DMS153 (cell line): ENCODE data around the gene RPS6KA1.
"Not testable (repeated sequence)": the region's sequence is repeated elsewhere in the genome, so short reads cannot be mapped to it uniquely, and the experiment has no call there.

ENCODE experiments used
- DNase-seq: peaks from one replicate; lab custom pipeline; 2025; lab: John Stamatoyannopoulos, UW

RPS6KA1 gene

GRCh38 chr1:26554781-26555180 is 25.2 kb downstream of the RPS6KA1 start:
- no peak for DNase-seq

- no peak for DNase-seq
Observed at GRCh38 chr1:26555550-26555981, 26.0 kb downstream of the RPS6KA1 start.

- DNase-seq, result no peak
Observed at GRCh38 chr1:26556111-26556510, 26.6 kb downstream of the RPS6KA1 start.

- no peak for DNase-seq
Observed at GRCh38 chr1:26557008-26557407, 27.4 kb downstream of the RPS6KA1 start.

DNA sequence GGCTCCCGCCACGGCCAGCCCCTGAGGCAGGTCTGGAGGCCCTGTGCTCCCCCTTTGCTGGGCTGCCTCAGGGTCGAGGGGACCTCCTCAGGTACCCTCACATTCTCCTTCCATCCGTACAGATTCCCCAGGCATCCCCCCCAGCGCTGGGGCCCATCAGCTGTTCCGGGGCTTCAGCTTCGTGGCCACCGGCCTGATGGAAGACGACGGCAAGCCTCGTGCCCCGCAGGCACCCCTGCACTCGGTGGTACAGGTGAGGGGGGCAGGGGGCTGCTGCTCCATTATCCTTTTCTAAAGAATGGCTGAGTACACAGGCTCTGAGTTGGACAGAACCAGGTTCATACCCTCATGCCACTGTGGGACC is 29.1 kb downstream of the RPS6KA1 start:
- DNase-seq, result no peak

- DNase-seq, result no peak
Observed at GRCh38 chr1:26560403-26560780, 30.8 kb downstream of the RPS6KA1 start.

DNA sequence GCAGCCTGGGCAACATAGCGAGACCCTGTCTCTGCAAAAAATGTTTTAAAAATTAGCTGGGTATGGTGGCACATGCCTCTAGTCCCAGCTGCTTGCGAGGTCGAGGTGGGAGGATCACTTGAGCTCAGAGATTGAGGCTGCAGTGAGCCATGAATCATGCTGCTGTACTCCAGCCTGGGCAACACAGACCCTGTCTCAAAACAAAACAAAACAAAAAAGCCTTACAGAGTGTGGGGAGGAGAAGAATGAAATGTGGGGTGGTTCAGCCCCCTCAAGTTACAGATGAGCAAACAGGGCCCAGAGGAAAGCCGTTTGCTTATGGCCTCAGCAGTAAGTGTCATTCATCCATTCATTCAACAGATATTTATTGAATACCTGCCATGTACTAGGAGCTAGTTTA is 40.7 kb downstream of the RPS6KA1 start:
- DNase-seq, result no peak

- DNase-seq, result no peak
Observed at GRCh38 chr1:26571381-26571780, 41.8 kb downstream of the RPS6KA1 start.

- no peak for DNase-seq
Observed at GRCh38 chr1:26574018-26574417, 44.5 kb downstream of the RPS6KA1 start.

- no peak for DNase-seq
Observed at GRCh38 chr1:26574719-26575251, 45.2 kb downstream of the RPS6KA1 start.

DNA sequence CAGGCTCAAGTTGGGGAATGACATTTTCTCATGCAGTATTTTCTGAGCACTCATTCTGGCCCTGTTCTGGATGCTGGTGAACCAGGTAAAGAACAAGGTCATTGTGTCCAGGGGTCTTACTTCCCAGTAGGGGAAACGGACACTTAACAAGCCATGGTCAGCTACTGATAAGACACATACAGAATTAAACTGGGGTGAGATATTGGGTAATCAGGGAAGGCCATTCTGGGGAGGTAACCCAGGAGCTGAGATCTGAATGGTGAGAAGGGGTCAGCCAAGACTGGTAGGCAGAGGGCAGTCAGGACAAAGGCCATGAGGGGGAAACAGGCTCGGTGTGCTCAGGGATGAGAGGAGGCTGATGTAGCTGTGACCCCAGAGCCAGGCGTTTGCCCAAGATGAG is 45.8 kb downstream of the RPS6KA1 start:
- no peak for DNase-seq

GRCh38 chr1:26578167-26578566 is 48.6 kb downstream of the RPS6KA1 start:
- DNase-seq, result no peak

GRCh38 chr1:26579681-26580111 is 50.1 kb downstream of the RPS6KA1 start:
- DNase-seq, result no peak

- no peak for DNase-seq
Observed at GRCh38 chr1:26580116-26580515, 50.6 kb downstream of the RPS6KA1 start.

- no peak for DNase-seq
Observed at GRCh38 chr1:26581287-26581651, 51.7 kb downstream of the RPS6KA1 start.

- DNase-seq, result no peak
Observed at GRCh38 chr1:26582053-26582835, 52.7 kb downstream of the RPS6KA1 start.

DNA sequence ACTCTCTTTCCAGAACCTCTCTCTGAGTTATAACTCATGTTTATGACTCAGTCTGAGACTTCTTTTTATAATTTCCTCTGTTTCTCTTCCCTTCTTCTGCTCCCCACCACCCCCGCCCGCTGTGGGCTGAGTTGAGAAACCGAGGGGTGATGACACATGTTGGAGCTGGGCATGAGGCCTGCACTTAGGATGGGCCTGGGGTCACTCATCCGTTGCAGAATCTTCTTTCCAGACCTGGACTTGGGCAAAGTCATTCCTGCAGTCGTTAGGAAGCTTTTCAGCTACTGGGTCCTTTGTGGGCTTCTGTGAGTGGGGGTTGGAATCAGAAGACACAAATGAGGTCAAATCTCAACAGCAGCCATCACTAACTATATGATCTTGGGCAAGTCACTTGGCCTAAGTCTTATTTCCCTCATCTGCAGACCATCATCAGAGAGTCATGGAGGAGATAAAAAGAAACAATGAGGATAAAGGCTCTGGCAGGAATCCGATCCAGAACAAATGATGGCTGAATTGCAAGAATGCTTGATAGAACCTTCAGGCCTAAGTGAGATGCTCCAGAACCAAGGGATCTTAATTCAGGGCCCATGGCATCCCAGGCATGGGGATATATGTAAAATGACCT is 53.4 kb downstream of the RPS6KA1 start:
- no peak for DNase-seq

DNA sequence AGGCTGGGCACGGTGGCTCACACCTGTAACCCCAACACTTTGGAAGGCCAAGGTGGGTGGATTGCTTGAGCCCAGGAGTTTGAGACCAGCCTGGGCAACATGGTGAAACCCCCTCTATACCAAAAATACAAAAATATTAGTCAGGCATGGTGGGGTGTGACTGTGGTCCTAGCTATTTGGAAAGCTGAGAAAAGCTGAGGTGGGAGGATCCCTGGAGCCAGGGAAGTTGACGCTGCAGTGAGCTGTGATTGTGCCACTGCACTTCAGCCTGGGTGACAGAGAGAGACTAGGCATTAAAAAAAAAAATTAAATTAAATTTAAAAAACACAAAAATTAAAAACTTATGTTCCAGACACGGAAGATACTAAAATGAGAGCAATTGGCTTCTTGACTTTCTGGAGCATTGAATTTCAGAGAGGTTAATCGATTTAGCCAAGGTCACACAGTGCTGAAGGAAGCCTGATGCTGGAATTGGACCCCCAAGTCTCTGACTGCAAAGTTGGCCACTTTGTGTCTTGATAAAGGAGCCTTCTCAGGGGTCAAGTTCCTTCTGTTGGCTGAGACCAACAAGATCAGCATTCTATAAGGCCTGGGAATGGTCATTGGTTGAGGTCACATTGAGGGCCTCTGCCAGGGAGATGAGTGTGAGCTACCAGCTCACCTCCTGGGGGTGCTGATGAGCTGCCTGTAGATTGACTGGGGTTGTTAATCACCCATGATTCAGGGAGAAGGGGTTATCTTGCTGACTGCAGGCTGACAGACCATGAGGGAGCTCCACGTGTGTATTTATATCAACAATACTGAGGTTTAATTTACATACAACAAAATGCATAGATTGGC is 54.3 kb downstream of the RPS6KA1 start:
- DNase-seq, result no peak

DNA sequence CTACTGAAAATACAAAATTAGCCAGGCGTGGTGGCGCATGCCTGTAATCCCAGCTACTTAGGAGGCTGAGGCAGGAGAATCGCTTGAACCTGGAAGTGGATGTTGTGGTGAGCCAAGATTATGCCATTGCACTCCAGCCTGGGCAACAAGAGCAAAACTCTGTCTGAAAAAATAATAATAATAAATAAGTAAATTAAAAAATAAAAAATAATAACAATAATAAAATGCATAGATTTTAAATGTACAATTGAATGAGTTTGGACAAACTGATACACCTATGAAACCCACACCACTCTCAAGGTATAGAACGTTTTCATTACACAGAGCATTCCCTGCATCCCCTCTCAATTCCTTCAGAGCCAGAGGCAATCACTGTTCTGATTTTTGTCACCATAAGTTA is 55.0 kb downstream of the RPS6KA1 start:
- not testable (repeated sequence) for DNase-seq

DNA sequence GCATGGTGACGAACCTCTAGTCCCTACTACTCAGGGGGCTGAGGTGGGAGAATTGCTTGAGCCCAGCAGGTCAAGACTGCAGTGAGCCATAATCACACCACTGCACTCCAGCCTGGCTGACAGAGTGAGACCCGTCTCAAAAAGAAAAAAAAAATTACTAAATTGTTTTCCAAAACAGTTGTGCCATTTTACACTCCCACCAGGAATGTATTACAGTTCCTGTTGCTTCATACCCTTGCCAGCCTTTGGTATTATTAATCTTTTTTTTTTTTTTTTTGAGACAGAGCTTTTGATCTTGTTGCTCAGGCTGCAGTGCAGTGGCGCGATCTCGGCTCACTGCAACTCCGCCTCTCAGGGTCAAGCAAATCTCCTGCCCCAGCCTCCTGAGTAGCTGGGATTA is 55.9 kb downstream of the RPS6KA1 start:
- no peak for DNase-seq

DNA sequence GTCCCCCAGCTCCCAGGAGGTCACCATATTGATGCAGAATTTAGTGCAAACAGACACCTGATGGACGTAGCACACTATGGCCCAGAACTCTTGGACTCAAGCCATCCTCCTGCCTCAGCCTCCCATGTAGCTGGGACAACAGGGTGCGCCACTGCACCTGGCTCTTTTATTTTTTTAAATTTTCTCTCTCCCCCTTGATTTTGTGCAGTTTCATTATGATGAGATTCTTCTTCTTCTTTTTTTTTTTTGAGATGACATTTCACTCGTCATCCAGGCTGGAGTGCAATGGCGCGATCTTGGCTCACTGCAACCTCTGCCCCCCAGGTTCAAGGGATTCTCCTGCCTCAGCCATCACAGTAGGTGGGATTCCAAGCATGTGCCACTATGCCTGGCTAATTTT is 63.8 kb downstream of the RPS6KA1 start:
- DNase-seq, result no peak

DNA sequence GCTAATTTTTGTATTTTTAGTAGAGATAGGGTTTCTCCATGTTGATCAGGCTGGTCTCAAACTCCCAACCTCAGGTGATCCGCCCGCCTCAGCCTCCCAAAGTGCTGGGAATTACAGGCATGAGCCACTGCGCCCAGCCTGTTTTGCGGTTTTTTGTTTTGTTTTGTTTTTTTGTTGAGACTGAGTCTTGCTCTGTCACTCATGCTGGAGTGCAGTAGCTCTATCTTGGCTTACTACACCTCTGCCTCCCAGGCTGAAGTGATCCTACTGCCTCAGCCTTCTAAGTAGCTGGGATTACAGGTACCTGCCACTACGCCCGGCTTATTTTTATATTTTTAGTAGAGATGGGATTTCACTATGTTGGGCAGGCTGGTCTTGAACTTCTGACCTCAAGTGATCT is 65.0 kb downstream of the RPS6KA1 start:
- not testable (repeated sequence) for DNase-seq

DNA sequence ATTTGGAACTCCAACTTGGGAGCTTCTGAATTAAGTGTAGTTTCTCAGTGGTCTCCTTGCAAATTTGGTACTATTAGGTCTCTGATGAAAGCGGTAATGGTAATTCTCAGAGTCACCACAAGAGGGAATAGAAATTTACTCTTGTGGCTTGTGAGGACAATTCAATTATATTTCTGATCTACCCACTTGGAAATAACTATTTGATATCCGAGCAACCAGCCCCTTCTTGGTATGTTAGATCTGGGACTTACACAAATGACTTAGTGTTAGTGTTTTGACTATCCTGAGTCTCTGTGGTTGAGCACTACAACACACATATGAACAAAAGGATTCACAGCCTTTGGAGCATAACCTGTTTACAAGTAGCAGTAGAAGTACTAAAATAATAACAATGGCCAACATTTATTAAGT is 68.1 kb downstream of the RPS6KA1 start:
- DNase-seq, result peak; percentile 52
